GM19455 (cell line): ENCODE measurements around the gene FAM237B.

ENCODE experiments used
- ATAC-seq: cut with Tn5 transposase; IDR thresholded peaks from one replicate; pipeline ENCODE4 v1.9.1; 2021; ENCODE audit not compliant: unreplicated experiment

Gene FAM237B

GRCh38 chr7:90298145-90299038 lies 22.7 kb downstream of the FAM237B start:
- ATAC-seq = peak; percentile 59

GRCh38 chr7:90290244-90291113 lies 30.6 kb downstream of the FAM237B start:
- ATAC-seq = no peak

GRCh38 chr7:90288154-90288553 lies 33.0 kb downstream of the FAM237B start:
- no peak for ATAC-seq

GRCh38 chr7:90276033-90276728 lies 44.9 kb downstream of the FAM237B start:
- ATAC-seq = no peak

GRCh38 chr7:90274161-90274560 lies 46.9 kb downstream of the FAM237B start:
- ATAC-seq = no peak

GRCh38 chr7:90272242-90272641 lies 48.9 kb downstream of the FAM237B start:
- ATAC-seq = no peak

GRCh38 chr7:90271753-90272152 lies 49.4 kb downstream of the FAM237B start:
- no peak for ATAC-seq

- ATAC-seq = no peak
Observed at GRCh38 chr7:90270431-90271178, 50.5 kb downstream of the FAM237B start.

- no peak for ATAC-seq
Observed at GRCh38 chr7:90269163-90269562, 51.9 kb downstream of the FAM237B start.

GRCh38 chr7:90267263-90267858 lies 53.7 kb downstream of the FAM237B start:
- no peak for ATAC-seq

GRCh38 chr7:90266808-90267207 lies 54.3 kb downstream of the FAM237B start:
- no peak for ATAC-seq
